ENCODE data around the gene PPA2. TPM values are rescaled to one million over a fixed set of nuclear protein-coding genes. Genes with fewer than 3 reads are reported as not detected.
"Not testable (repeated sequence)": the region's sequence is repeated elsewhere in the genome, so short reads cannot be mapped to it uniquely, and the experiment has no call there.

Gene PPA2
- total RNA-seq, 1 experiment from 2014 or later = 110 TPM

- in situ Hi-C loops (cut with HindIII; ENCODE audit: low pct_unique_long_range_greater_than_20kb, low sequenced_read_pairs) = no loop called here
- no peak for DNase-seq (ENCODE audit: low read depth)
These were observed 12.1 kb downstream of the PPA2 start for GRCh38 chr4:105461621-105462382.

- DNase-seq (ENCODE audit: low read depth) = no peak
- in situ Hi-C loops (cut with HindIII; ENCODE audit: low pct_unique_long_range_greater_than_20kb, low sequenced_read_pairs) = no loop called here
These were observed 12.6 kb downstream of the PPA2 start for GRCh38 chr4:105461221-105461620.

- DNase-seq (ENCODE audit: low read depth) = no peak
- in situ Hi-C loops (cut with HindIII; ENCODE audit: low pct_unique_long_range_greater_than_20kb, low sequenced_read_pairs) = no loop called here
These were observed 13.6 kb downstream of the PPA2 start for GRCh38 chr4:105460306-105460705.

- DNase-seq (ENCODE audit: low read depth); in situ Hi-C loops (cut with HindIII; ENCODE audit: low pct_unique_long_range_greater_than_20kb, low sequenced_read_pairs): not testable (repeated sequence)
These were observed 15.3 kb downstream of the PPA2 start for GRCh38 chr4:105458541-105458940.

GRCh38 chr4:105458001-105458400 is 15.9 kb downstream of the PPA2 start:
- DNase-seq (ENCODE audit: low read depth) = no peak
- in situ Hi-C loops (cut with HindIII; ENCODE audit: low pct_unique_long_range_greater_than_20kb, low sequenced_read_pairs) = no loop called here

- in situ Hi-C loops (cut with HindIII; ENCODE audit: low pct_unique_long_range_greater_than_20kb, low sequenced_read_pairs) = no loop called here
- no peak for DNase-seq (ENCODE audit: low read depth)
These were observed 17.9 kb downstream of the PPA2 start for GRCh38 chr4:105455998-105456397.

- in situ Hi-C loops (cut with HindIII; ENCODE audit: low pct_unique_long_range_greater_than_20kb, low sequenced_read_pairs) = no loop called here
- no peak for DNase-seq (ENCODE audit: low read depth)
These were observed 18.7 kb downstream of the PPA2 start for GRCh38 chr4:105455182-105455581.

- no peak for DNase-seq (ENCODE audit: low read depth)
- in situ Hi-C loops (cut with HindIII; ENCODE audit: low pct_unique_long_range_greater_than_20kb, low sequenced_read_pairs) = no loop called here
These were observed 20.2 kb downstream of the PPA2 start for GRCh38 chr4:105453550-105454205.

- DNase-seq (ENCODE audit: low read depth) = no peak
- in situ Hi-C loops (cut with HindIII; ENCODE audit: low pct_unique_long_range_greater_than_20kb, low sequenced_read_pairs) = no loop called here
These were observed 22.5 kb downstream of the PPA2 start for GRCh38 chr4:105451346-105451745.

- DNase-seq (ENCODE audit: low read depth) = no peak
- in situ Hi-C loops (cut with HindIII; ENCODE audit: low pct_unique_long_range_greater_than_20kb, low sequenced_read_pairs) = no loop called here
These were observed 33.0 kb downstream of the PPA2 start for GRCh38 chr4:105440890-105441289.

- no peak for DNase-seq (ENCODE audit: low read depth)
- in situ Hi-C loops (cut with HindIII; ENCODE audit: low pct_unique_long_range_greater_than_20kb, low sequenced_read_pairs) = no loop called here
These were observed 36.2 kb downstream of the PPA2 start for GRCh38 chr4:105437637-105438036.

GRCh38 chr4:105436414-105436813 is 37.4 kb downstream of the PPA2 start:
- DNase-seq (ENCODE audit: low read depth) = no peak
- in situ Hi-C loops (cut with HindIII; ENCODE audit: low pct_unique_long_range_greater_than_20kb, low sequenced_read_pairs) = no loop called here

- no peak for DNase-seq (ENCODE audit: low read depth)
- in situ Hi-C loops (cut with HindIII; ENCODE audit: low pct_unique_long_range_greater_than_20kb, low sequenced_read_pairs) = no loop called here
These were observed 38.9 kb downstream of the PPA2 start for GRCh38 chr4:105434940-105435339.

GRCh38 chr4:105433421-105433820 is 40.4 kb downstream of the PPA2 start:
- no peak for DNase-seq (ENCODE audit: low read depth)
- in situ Hi-C loops (cut with HindIII; ENCODE audit: low pct_unique_long_range_greater_than_20kb, low sequenced_read_pairs) = no loop called here

- DNase-seq (ENCODE audit: low read depth) = no peak
- in situ Hi-C loops (cut with HindIII; ENCODE audit: low pct_unique_long_range_greater_than_20kb, low sequenced_read_pairs) = no loop called here
These were observed 41.4 kb downstream of the PPA2 start for GRCh38 chr4:105432438-105432837.

- in situ Hi-C loops (cut with HindIII; ENCODE audit: low pct_unique_long_range_greater_than_20kb, low sequenced_read_pairs) = no loop called here
- DNase-seq (ENCODE audit: low read depth) = no peak
These were observed 43.1 kb downstream of the PPA2 start for GRCh38 chr4:105430811-105431210.

- DNase-seq (ENCODE audit: low read depth) = no peak
- in situ Hi-C loops (cut with HindIII; ENCODE audit: low pct_unique_long_range_greater_than_20kb, low sequenced_read_pairs) = no loop called here
These were observed 47.5 kb downstream of the PPA2 start for GRCh38 chr4:105426187-105426897.

- no peak for DNase-seq (ENCODE audit: low read depth)
- in situ Hi-C loops (cut with HindIII; ENCODE audit: low pct_unique_long_range_greater_than_20kb, low sequenced_read_pairs) = no loop called here
These were observed 51.5 kb downstream of the PPA2 start for GRCh38 chr4:105422207-105422920.

- no peak for DNase-seq (ENCODE audit: low read depth)
- in situ Hi-C loops (cut with HindIII; ENCODE audit: low pct_unique_long_range_greater_than_20kb, low sequenced_read_pairs) = no loop called here
These were observed 56.2 kb downstream of the PPA2 start for GRCh38 chr4:105417624-105418023.
